Breast epithelium (tissue), 3 donors: Measurements from ENCODE around the gene BEST1.

Source experiments
- POLR2A ChIP-seq: fragments of 450-650 bp; IDR thresholded peaks from one replicate; pipeline ENCODE4 v1.6.1; 2016; ENCODE audit warnings: antibody characterized with exemption, mild to moderate bottlenecking, moderate library complexity
- POLR2AphosphoS5 ChIP-seq, 3 donors: sonication (generic); formaldehyde crosslinking; IDR thresholded peaks; one replicate each; pipeline ENCODE4 v1.6.1; 2017; ENCODE audit warnings: antibody characterized with exemption in 3 of 3
- TF ChIP-seq, protein P1 (sequence below), 3 donors: fragments of 450-650 bp; IDR thresholded peaks; one replicate each; pipeline ENCODE4 v1.5.1; 2016 to 2017; ENCODE audit warnings: antibody characterized with exemption in 3 of 3, mild to moderate bottlenecking in 3 of 3, moderate library complexity in 3 of 3

DNA sequence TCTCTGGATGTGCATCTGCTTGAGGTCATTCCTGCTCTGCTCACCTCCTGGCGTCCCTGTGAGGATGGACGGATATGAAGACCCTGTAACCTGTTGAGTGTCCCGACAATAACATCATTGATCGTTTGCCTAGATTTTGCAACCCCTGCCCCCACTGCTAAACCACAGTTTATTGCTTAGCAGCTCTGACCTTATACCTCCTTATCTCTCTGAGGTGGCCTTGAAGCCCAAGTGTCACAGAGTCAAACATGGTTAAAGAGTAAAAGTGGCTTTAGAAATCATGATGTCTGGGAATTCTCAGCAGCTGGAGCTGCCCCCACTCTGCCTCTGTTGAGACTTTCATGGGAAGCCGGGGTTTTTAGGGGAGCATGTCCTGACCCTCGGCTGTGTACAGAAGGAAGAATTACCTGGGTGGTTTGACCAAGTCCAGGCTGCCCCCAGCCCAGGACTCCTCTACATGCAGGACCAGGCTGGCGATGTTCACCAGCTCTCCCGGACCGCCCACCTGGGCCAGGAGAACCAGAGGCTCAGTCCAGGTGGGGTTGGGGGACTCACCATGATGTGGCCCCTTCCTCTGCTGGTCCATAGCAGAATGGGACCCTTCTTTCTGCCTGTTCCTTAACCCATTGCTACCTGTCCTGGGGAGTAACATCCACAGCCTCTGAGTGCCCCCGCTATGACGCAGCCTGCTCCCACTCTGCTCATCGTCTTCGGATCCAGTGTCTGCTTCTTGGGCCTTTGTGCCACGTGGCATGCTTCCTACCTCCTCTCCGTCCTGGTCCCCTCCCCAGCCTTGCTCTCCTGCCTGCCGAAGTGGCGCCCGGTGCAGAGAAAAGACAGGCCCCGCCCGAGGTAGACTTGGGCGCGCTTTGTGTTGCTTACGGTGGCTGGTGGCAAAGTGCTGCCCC lies 50.6 kb downstream of the BEST1 start:
- TF ChIP-seq, protein P1, sequence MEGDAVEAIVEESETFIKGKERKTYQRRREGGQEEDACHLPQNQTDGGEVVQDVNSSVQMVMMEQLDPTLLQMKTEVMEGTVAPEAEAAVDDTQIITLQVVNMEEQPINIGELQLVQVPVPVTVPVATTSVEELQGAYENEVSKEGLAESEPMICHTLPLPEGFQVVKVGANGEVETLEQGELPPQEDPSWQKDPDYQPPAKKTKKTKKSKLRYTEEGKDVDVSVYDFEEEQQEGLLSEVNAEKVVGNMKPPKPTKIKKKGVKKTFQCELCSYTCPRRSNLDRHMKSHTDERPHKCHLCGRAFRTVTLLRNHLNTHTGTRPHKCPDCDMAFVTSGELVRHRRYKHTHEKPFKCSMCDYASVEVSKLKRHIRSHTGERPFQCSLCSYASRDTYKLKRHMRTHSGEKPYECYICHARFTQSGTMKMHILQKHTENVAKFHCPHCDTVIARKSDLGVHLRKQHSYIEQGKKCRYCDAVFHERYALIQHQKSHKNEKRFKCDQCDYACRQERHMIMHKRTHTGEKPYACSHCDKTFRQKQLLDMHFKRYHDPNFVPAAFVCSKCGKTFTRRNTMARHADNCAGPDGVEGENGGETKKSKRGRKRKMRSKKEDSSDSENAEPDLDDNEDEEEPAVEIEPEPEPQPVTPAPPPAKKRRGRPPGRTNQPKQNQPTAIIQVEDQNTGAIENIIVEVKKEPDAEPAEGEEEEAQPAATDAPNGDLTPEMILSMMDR (IDR thresholded peaks at IDR 0.05): no peak
- TF ChIP-seq POLR2AphosphoS5 (IDR thresholded peaks at IDR 0.05) (no peak), POLR2A (no peak)
